Measurements from ENCODE around the gene RAB30. TPM values are rescaled to one million over a fixed set of nuclear protein-coding genes. Genes with fewer than 3 reads are reported as not detected.

The RAB30 gene
- total and polyA plus RNA-seq, 2 donors from 2014 or later, result 3.1 to 15.2 TPM

DNA sequence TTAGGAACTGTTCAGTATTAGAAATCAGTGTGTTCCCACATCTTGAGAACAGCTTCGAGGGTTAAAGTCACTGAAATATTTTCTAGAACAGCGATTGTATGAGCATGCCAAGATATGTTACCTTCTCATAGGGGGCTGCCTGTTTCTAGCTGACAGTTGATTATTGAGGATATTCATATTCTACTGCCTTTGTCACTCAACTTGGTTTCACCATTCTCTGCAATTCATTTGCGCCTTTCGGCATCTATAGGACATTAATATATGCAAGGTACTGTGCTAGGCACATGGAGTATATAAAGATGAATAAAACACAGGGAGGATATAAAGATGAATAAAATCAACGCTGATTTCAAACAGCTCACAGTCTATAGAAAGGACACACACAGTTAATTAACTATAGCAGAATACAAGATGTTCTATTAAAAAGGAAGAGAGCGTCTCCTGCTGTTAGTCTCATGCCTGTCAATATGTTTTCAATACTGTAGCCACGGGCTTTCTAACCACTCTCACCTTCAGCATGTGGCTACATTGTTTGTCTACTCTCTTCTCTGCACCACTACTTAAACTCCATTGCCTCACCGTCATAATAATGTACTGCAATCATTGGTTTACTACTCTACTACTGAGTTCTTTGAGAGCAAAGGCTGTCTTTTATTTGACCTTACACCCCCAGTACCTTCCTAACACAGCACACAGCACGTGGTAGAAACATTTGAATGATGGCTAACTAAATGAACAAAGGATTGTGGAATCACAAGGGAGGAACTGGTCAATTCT lies 81.9 kb downstream of the RAB30 start:
- no peaks in the 10 kb centered on the region for H3K9me3 ChIP-seq (ENCODE audit: control insufficient read depth in 2 of 3, insufficient read depth in 1 of 3, low read length in 3 of 3)
- FAIRE-seq (no peak), DNase-seq (no peak)
- H3K4me3 ChIP-seq (ENCODE audit: low read length in 3 of 3), result no peak overlapping the region
- H3K27ac ChIP-seq (ENCODE audit: low read depth in 2 of 2, low read length in 2 of 2), result no peak overlapping the region
- TF ChIP-seq, protein P1, sequence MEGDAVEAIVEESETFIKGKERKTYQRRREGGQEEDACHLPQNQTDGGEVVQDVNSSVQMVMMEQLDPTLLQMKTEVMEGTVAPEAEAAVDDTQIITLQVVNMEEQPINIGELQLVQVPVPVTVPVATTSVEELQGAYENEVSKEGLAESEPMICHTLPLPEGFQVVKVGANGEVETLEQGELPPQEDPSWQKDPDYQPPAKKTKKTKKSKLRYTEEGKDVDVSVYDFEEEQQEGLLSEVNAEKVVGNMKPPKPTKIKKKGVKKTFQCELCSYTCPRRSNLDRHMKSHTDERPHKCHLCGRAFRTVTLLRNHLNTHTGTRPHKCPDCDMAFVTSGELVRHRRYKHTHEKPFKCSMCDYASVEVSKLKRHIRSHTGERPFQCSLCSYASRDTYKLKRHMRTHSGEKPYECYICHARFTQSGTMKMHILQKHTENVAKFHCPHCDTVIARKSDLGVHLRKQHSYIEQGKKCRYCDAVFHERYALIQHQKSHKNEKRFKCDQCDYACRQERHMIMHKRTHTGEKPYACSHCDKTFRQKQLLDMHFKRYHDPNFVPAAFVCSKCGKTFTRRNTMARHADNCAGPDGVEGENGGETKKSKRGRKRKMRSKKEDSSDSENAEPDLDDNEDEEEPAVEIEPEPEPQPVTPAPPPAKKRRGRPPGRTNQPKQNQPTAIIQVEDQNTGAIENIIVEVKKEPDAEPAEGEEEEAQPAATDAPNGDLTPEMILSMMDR (IDR thresholded peaks at IDR 0.05; ENCODE audit: borderline replicate concordance, extremely low read depth, insufficient read depth), result no peak
- H3K9ac ChIP-seq (ENCODE audit: low read length in 3 of 3), result no peak overlapping the region
- intact Hi-C loops (cut with DNase I), result no loop called here
- H3K27me3 ChIP-seq (ENCODE audit: control insufficient read depth, insufficient read depth, low read length), result no peaks in the 10 kb centered on the region
- no peaks in the 10 kb centered on the region for H3K36me3 ChIP-seq (ENCODE audit: control insufficient read depth in 2 of 3, insufficient read depth in 3 of 3, low read length in 3 of 3)
- H3K4me1 ChIP-seq (ENCODE audit: control insufficient read depth in 2 of 3, insufficient read depth in 2 of 3, low read depth in 1 of 3, low read length in 3 of 3), result no peaks in the 10 kb centered on the region

DNA sequence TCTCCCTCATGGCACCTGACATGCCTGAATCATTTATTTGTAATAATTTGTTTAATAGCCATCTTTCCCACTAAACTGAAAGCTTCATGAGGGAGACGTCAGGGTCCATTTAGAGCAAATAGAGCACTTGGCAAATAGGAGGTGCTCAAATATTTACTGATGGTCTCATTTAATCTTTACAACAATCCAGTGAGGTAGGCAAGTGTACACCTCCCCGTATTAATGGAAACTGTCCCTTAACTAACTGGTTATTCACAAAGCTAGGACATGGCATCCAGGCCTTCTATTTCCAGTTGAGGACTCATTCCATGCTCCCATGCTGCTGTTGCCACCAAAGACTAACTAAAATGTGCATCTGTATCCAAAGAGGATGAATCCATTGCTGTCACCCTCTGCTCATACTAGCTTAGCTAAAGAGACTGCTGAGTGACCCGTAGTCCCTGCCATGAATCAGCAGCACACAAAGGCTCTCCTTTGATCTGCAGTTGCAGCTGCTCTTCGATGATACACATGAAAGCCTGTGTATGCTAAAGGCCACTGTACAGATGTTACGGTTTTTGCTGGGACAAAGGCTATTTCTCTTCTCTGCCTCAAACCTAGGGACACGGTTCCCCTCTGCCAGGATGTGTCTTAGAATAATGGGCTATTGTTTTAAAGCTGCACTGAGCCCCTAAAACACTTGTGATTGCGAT lies 82.6 kb downstream of the RAB30 start:
- H3K9me3 ChIP-seq (ENCODE audit: control insufficient read depth in 2 of 3, insufficient read depth in 1 of 3, low read length in 3 of 3), result no peaks in the 10 kb centered on the region
- no peak overlapping the region for H3K27ac ChIP-seq (ENCODE audit: low read depth in 2 of 2, low read length in 2 of 2)
- intact Hi-C loops (cut with DNase I), result no loop called here
- H3K27me3 ChIP-seq (ENCODE audit: control insufficient read depth, insufficient read depth, low read length), result no peaks in the 10 kb centered on the region
- FAIRE-seq (no peak), DNase-seq (peak in 1 of 5 donors; percentile 20)
- TF ChIP-seq, protein P1 (IDR thresholded peaks at IDR 0.05; ENCODE audit: borderline replicate concordance, extremely low read depth, insufficient read depth), result no peak
- peaks cover 0 to 2% (median 0%) of the 10 kb centered on the region in 3 donors for H3K36me3 ChIP-seq (ENCODE audit: control insufficient read depth in 2 of 3, insufficient read depth in 3 of 3, low read length in 3 of 3)
- no peak overlapping the region for H3K9ac ChIP-seq (ENCODE audit: low read length in 3 of 3)
- H3K4me3 ChIP-seq (ENCODE audit: low read length in 3 of 3), result no peak overlapping the region
- no peaks in the 10 kb centered on the region for H3K4me1 ChIP-seq (ENCODE audit: control insufficient read depth in 2 of 3, insufficient read depth in 2 of 3, low read depth in 1 of 3, low read length in 3 of 3)

DNA sequence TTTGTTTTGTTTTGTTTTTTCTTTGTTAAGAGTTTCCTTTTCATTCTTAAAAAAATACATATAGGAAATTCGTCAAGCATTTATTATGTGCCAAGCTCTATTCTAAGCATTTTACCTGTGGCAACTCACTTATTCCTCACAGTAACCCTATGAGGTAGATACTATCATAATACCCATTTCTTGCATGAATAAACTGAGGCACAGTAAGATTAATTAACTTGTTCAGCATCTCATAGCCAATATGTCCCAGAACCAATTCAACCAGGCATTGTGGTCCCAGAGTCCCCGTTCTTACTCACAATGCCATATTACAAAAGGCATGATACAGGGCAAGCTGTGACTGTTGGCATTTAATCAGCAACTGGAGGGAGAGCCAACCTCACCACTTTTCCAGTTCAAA lies 83.7 kb downstream of the RAB30 start:
- TF ChIP-seq, protein P1 (IDR thresholded peaks at IDR 0.05; ENCODE audit: borderline replicate concordance, extremely low read depth, insufficient read depth), result no peak
- Histone ChIP-seq H3K9me3 (ENCODE audit: control insufficient read depth in 2 of 3, insufficient read depth in 1 of 3, low read length in 3 of 3) (no peaks in the 10 kb centered on the region), H3K36me3 (ENCODE audit: control insufficient read depth in 2 of 3, insufficient read depth in 3 of 3, low read length in 3 of 3) (peaks cover 0 to 2% (median 0%) of the 10 kb centered on the region in 3 donors), H3K27me3 (ENCODE audit: control insufficient read depth, insufficient read depth, low read length) (no peaks in the 10 kb centered on the region), H3K27ac (ENCODE audit: low read depth in 2 of 2, low read length in 2 of 2) (no peak overlapping the region), H3K4me1 (ENCODE audit: control insufficient read depth in 2 of 3, insufficient read depth in 2 of 3, low read depth in 1 of 3, low read length in 3 of 3) (no peaks in the 10 kb centered on the region), H3K9ac (ENCODE audit: low read length in 3 of 3) (no peak overlapping the region), H3K4me3 (ENCODE audit: low read length in 3 of 3) (no peak overlapping the region)
- FAIRE-seq (no peak), DNase-seq (no peak)
- intact Hi-C loops (cut with DNase I), result no loop called here

Data from kidney (tissue), 14 donors.